GM10847 (cell line): ENCODE results near the gene KRTAP10-5.

Experiments
- POLR2A ChIP-seq: IDR thresholded peaks from 2 replicates; pipeline ENCODE4 v1.6.1; 2011; ENCODE audit not compliant: insufficient read length; ENCODE audit errors: extremely low read depth

KRTAP10-5 gene

DNA sequence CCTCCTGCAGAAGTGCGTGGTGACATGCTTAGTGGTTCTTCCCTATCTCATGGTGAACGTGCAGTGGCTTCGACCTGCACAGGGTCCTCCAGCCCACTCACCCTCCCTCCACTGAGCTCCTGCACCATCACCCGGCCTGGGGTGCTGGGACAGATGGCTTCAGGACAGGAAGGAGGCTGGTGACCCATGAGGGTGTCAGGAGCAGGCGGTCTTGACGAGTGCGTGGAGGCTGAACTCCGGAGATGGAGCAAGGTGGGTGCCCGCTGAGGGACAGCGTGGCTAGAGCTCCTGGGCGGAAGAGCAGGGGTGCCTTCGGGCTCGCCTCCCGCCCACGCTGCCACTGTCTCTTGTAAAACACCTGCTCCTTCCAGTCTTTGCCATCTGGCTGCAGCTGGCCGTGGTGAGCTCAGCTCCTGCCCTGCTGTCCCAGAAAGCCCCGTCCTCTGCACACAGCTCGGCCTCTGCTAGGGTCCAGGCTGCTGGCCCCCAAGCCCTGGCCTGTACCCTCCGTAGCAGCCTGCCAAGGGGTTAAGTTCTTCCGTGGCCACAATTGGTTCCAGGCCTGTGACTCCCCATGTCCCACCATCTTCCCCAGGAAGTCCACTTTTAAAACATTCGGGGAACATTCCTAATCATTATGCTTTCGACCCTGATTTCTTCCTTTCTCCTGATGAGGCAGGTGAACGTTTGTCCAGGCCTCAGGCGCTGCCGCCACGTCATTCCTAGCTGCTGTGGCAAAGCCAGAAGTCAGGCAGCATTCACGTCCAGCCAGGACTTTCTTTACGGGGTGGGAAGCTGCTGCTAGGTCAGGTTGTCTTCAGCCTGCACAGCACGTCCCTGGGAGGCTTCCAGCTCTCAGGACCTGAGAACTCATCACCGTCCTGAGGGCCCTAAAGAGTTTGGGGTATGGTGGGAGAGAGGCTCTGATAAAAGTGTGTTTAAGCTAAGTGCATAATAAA is 48.5 kb downstream of the KRTAP10-5 start:
- TF ChIP-seq POLR2A: no peak

DNA sequence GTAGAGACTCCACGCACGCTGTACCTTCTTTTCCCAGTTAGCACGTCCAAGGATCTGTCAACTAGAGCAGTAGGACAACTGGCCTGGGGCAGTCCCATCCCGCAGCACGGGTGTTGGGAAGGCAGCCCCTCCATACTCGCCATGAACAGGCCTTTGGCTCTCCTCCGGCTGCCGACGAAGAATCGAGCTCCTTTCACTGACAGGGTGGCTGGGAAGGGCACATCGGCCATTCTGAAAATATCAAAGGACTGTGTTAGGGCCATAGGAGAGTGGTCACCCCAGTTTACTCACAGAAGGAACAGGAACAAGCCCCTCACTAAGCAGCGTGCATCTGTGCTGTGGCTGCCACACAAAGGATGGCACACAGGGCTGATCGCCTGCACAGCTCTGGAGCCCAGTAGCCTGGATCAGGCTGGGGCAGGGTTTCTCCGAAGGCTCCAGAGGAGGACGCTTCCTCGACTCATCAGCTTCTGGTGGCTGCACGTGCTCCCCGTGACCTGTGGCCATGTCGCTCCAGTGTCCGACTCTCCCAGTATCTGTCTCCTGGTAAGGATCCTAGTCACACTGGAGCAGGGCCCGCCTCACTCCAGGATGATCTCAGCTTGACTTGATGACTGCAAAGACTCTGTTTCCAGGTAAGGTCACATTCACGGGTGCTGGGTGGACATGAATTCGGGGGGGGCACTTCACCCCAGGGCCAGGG is 49.4 kb downstream of the KRTAP10-5 start:
- no peak for TF ChIP-seq POLR2A

DNA sequence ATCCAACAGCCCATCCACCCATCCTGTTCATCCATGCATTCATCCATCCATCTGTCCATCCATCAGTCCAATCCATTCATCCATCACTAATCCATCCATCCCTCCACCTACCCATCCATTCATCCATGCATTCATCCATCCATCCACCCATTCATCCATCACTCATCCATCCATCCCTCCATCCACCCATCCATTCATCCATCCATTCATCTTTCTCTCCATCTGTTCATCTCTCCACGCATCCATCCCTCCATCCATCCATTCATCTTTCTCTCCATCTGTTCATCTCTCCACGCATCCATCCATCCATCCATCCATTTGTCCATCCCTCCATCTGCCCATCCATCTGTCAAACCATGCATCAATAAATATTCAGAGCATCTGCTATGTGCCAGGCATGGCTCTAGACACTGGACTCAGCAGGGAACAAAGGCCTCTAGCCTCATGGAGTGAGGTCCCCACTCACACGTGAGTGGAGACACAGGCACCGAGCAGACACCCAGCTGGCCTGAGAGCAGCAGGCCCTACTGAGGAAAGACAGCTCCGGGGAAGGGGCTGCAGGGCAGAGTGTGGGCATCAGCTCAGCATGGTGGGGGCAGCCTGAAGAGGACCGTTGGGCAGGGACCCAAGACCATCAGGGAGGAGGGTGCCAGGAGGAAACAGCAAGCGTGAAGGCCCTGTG is 50.0 kb downstream of the KRTAP10-5 start:
- TF ChIP-seq POLR2A: no peak

DNA sequence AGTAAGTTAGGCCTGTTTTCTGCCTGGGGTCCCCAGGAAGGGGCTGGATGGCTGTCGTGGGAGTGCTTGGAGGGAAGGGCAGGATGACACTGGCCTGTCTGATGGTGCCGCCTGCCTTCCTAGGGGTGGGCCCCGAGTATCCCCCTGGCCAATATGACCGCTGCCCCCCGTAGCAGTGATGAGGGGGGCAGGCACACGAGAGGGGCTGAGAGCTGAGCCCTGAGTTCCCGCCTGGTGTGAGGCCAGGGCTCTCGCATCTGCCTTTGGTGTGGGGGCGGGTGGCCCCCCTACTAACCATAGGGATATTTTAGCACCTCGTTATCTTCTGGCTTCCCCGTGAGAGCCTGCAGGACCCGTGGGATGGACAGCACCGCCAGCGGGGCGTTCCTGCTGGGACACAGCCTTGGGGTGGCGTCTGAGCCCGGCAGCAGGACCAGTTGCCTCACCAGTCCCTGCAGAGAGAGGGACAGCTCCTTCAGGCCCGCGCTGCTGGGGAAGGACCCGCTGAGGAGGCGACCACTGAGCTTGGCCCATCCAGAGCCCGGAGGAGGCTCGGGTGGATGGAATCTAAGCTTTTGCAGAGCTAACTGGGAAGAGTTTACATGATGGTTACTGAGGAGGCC is 50.8 kb downstream of the KRTAP10-5 start:
- TF ChIP-seq POLR2A: no peak
